Testis (tissue), 3 donors: ENCODE results near the gene OTOA. TPM values are rescaled to one million over a fixed set of nuclear protein-coding genes. Genes with fewer than 3 reads are reported as not detected.
"Not testable (repeated sequence)": the region's sequence is repeated elsewhere in the genome, so short reads cannot be mapped to it uniquely, and the experiment has no call there.

Experiments
- DNase-seq: peaks from one replicate; pipeline ENCODE4 v3.0.0-alpha.2; 2019
- H3K27ac ChIP-seq, 2 donors: fragments of 200-600 bp; sonication (generic); one replicate each; pipeline ENCODE4 v1.5.1; 2019
- H3K27me3 ChIP-seq: fragments of 200-600 bp; sonication (generic); one replicate; pipeline ENCODE4 v1.5.1; 2019
- H3K36me3 ChIP-seq: fragments of 200-600 bp; sonication (generic); one replicate; pipeline ENCODE4 v1.5.1; 2017; ENCODE audit warnings: low read depth; ENCODE audit errors: missing control alignments
- H3K4me1 ChIP-seq: fragments of 200-600 bp; sonication (generic); one replicate; pipeline ENCODE4 v1.5.1; 2019
- H3K4me3 ChIP-seq, 2 donors: fragments of 200-600 bp; sonication (generic); one replicate each; pipeline ENCODE4 v1.5.1; 2017 to 2019
- H3K9me3 ChIP-seq: fragments of 200-600 bp; sonication (generic); one replicate; pipeline ENCODE4 v1.5.1; 2017
- WGBS, 2 donors: methylation state at CpG; one replicate each; pipeline ENCODE4 v1.1.5; 2018; 5-methylcytosine and 5-hydroxymethylcytosine counted together
- intact Hi-C: fragments of 100-400 bp; cut with DNase I; formaldehyde crosslinking; loops from one replicate; pipeline ENCODE4 v1.15.1; 2023; ENCODE audit warnings: low total_unique reads
- polyA plus RNA-seq: library from polyadenylated mRNA; stranded (reverse); fragments of 350-450 nt; fragmentation: Illumina TruSeq; extraction: RNeasy Lipid Tissue Mini Kit (QIAGEN cat#74804); gene quantifications from one replicate; pipeline ENCODE4 v1.2.3, GENCODE V29; 2014; ENCODE audit warnings: low read depth, low replicate concordance; ENCODE audit not compliant: insufficient read depth
- total RNA-seq, 2 donors: library from RNA; depleted of rRNA; stranded (reverse); fragments of >200 nt; gene quantifications; one replicate each; pipeline ENCODE4 v1.2.3, GENCODE V29; 2016

Gene OTOA
- total and polyA plus RNA-seq, 3 donors from 2014 or later = 6.5 to 19.7 (median 11.2) TPM

- H3K4me3 ChIP-seq, intact Hi-C loops, DNase-seq, H3K4me1 ChIP-seq, H3K27me3 ChIP-seq, H3K27ac ChIP-seq, H3K9me3 ChIP-seq, H3K36me3 ChIP-seq: not testable (repeated sequence)
- 96 to 100% methylated on average over 2 of the region's 2 CpGs for WGBS, 2 donors
These were observed 105.5 kb downstream of the OTOA start for GRCh38 chr16:21769284-21769683.

- intact Hi-C loops, H3K36me3 ChIP-seq, H3K4me1 ChIP-seq, H3K27ac ChIP-seq, H3K9me3 ChIP-seq, DNase-seq, H3K27me3 ChIP-seq, H3K4me3 ChIP-seq: not testable (repeated sequence)
- WGBS, 2 donors = no CpG with 5 or more reads among the region's 5 CpGs
These were observed 106.8 kb downstream of the OTOA start for GRCh38 chr16:21770584-21770983.

- 71 to 78% methylated on average over 9 of the region's 9 CpGs for WGBS, 2 donors
- H3K9me3 ChIP-seq, H3K4me1 ChIP-seq, H3K36me3 ChIP-seq, intact Hi-C loops, H3K4me3 ChIP-seq, H3K27me3 ChIP-seq: not testable (repeated sequence)
- peak; percentile 34 for DNase-seq
- H3K27ac ChIP-seq = peak overlapping the region in 1 of 2 donors; percentile 23
These were observed 108.9 kb downstream of the OTOA start for GRCh38 chr16:21772547-21773206.

GRCh38 chr16:21773207-21773553, 109.4 kb downstream of the OTOA start:
- not testable (repeated sequence) for H3K36me3 ChIP-seq, H3K27me3 ChIP-seq
- WGBS, 2 donors = 62 to 76% methylated on average over 5 of the region's 5 CpGs

GRCh38 chr16:21780525-21780924, 116.8 kb downstream of the OTOA start:
- intact Hi-C loops, DNase-seq, H3K4me1 ChIP-seq, H3K9me3 ChIP-seq, H3K36me3 ChIP-seq, H3K4me3 ChIP-seq, H3K27ac ChIP-seq, H3K27me3 ChIP-seq: not testable (repeated sequence)
- WGBS, 2 donors = no CpG with 5 or more reads among the region's 5 CpGs

More at GRCh38 chr16:21773207-21773553, 109.4 kb downstream of the OTOA start:
- H3K4me1 ChIP-seq, H3K4me3 ChIP-seq, DNase-seq, H3K9me3 ChIP-seq, intact Hi-C loops: not testable (repeated sequence)
- peak overlapping the region in 1 of 2 donors; percentile 23 for H3K27ac ChIP-seq

- H3K4me3 ChIP-seq, H3K4me1 ChIP-seq, H3K9me3 ChIP-seq, H3K27ac ChIP-seq, H3K36me3 ChIP-seq, H3K27me3 ChIP-seq, intact Hi-C loops, DNase-seq: not testable (repeated sequence)
- no CpG with 5 or more reads among the region's 1 CpG for WGBS, 2 donors
These were observed 126.7 kb downstream of the OTOA start for GRCh38 chr16:21790506-21790905.

- intact Hi-C loops, H3K36me3 ChIP-seq, H3K4me3 ChIP-seq, DNase-seq, H3K9me3 ChIP-seq, H3K27ac ChIP-seq, H3K27me3 ChIP-seq, H3K4me1 ChIP-seq: not testable (repeated sequence)
- no CpG with 5 or more reads among the region's 3 CpGs for WGBS, 2 donors
These were observed 129.5 kb downstream of the OTOA start for GRCh38 chr16:21793310-21793709.

GRCh38 chr16:21798601-21799000, 134.8 kb downstream of the OTOA start:
- H3K36me3 ChIP-seq = not testable (repeated sequence)

More at GRCh38 chr16:21798601-21799000, 134.8 kb downstream of the OTOA start:
- H3K4me3 ChIP-seq, H3K9me3 ChIP-seq, DNase-seq, intact Hi-C loops, H3K27me3 ChIP-seq, H3K27ac ChIP-seq, H3K4me1 ChIP-seq: not testable (repeated sequence)
- WGBS, 2 donors = no CpG with 5 or more reads among the region's 3 CpGs
